DMS153 (cell line): ENCODE measurements around the gene TANC2.

ENCODE experiments used
- DNase-seq: peaks from one replicate; lab custom pipeline; 2025; lab: John Stamatoyannopoulos, UW

TANC2 gene

DNA sequence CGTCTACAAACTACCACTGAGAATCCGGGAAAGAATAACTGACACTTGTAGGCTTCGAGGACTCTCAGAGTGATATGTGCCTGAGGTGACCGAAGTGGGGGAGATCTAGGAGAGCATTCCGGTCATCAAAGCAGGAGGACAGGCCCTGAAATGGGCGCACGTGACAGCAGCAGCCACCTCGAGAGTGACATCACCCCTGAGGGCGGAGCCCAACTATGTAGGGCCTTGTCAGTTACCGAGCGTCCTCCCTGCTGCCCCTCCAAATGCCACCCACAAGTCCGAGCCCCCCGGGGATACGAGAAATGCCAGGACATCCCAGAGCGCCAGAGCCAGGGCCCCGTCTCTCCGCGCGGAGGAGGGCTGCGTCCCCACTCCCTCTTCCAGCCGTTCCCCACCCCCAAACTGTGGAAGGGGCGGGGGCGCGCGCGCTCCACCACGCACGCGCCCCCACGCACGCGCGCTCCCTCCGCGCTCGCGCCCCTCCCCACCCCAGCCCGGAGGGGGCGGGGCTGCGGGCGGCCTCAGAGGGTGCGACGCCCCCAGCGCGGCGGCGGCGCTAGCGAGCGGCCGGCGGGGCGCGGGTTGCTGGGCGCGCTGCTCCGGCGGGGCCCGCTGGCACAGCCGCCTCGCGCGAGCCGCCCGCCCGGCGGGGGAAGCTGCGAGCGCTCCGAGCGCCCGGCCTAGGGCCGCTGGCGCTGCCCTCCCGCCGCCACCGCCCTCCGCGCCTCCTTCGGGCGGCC lies at the start of gene TANC2:
Gene TANC2 (plus strand): TSS at position 550 of the 740 bp plus-strand sequence. CDS start 43,325 bp downstream, outside the sequence.
- DNase-seq, result peak; percentile 80

DNA sequence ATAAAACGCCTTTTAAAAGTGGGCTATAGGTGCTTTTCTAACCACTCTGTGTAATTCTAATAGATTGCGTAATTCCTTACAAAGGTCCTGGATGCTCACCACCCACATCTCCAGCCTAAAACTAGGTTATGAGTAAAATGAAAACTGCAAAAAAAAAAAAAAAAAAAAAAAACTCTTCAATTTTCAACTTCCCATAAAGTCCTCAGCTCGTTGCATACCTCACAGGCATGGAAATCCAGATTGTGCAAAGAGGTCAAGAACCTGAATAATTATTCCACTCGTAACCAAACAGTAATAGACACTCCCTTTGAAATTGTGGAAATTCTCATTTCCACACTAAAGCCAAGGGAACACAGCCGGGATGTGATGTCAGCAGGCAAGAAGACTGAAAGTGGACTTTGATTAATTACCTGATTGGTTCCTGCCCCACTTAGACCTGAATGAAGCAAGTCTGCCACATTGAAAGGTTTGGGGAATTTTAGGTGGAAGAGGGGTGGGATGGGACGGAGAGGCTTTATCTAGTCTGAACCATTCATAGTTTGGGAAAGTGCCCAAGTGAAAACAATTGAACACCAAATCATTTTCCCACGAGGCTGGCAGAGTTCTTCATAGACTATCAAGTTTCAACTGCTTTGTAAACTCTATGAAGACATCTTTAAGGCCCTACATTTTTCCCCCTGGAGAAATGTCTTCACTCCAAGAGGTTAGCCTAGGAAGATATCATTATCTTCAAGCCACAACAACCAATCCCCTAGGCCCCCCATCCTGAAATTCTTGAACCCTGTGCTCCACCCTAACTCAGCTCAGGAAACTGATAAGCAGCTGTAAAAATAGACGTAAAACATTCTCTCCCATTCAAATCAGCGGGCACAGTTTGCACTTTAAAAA lies 49.1 kb upstream of the TANC2 start:
- DNase-seq, result no peak

DNA sequence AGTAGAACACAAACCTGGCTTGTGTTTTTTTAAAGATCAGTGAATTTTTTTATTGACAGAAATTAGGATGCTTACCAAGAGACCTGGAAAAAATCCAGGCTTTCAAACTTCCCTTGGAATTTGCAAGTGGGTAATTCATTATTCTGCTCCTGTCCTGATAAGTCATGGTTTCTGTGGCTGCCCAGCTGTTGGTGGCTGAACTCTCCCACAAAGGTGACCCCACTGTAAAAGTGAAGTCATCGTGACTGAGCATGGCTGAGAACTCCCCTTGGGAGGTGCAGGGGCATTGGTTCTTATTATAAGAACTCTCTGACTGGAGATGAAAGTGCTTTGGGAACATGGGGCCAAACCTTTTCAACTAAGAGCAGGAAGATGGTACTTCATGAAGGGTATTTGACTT lies 46.6 kb upstream of the TANC2 start:
- DNase-seq, result no peak

DNA sequence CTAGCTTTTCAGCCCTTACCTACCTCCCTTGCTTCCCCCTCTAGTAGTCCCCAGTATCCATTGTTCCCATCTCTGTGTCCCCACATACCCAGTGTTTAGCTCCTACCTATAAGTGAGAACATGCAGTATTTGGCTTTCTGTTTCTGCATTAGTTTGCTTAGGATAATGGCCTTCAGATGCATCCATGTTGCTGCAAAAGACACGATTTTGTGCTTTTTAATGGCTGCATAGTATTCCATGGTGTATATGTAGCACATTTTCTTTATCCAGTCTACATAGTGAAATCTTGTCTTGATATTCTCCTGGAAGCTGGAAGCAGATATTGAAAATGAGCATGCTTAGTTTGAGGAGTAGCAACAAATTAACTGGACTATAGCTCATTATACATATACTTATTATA lies 45.7 kb upstream of the TANC2 start:
- no peak for DNase-seq

DNA sequence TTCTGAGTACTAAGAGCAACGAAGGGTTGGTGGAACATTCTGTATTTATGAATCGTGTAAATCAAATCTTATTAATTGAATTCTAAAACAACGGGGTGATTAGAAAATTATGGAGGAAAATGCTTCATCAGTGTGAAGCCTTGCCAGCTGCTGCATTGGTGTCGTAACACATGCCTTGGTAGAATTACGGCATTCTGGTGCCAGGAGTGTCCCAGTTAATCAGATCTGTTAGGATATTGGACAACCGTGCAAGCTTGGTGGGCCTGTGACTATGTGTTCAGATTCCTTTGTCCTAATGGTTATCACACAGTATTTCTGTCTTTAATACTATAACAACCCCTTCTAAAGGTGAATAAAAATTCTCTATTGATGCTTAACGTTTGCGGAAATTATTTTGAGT lies 44.2 kb upstream of the TANC2 start:
- DNase-seq, result no peak

DNA sequence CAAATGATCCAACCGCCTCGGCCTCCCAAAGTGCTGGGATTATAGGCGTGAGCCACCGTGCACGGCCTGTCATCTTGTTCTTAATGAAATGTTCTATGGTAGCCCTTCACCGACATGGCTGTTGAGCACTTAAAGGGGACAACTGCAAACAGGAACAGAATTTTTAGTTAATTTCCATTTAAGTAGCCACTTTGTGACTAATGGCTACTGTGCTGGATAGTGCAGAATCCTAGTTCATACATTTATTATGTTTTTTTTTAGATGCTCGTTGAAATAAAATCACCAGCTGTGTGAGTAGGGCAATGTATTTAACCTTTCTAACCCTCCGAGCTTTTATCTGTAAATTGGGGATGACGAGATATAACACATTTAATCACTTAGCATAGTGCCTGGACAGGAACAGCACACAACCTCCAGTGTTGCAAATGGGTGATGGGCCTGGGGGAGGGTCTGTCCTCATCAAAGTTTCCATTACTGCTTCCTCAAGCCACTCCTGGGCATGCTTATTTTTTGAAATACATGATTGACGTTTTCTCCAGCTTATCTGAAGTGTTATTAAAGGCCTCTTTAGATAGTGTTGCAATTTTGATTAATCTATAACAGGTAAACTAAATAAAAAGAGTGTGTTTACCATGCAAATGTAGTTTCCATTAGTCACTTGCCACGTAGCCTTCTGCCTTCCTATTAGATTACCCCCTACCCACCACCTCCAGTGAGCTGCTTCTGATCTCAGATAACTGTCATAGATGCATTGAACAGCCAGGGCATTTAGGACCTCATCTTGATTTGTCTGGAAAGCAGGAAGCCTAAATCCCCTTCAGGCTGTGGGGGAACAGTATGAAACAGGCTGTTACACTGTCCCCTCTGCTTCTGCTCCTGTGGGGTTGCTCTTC lies 42.5 kb upstream of the TANC2 start:
- no peak for DNase-seq

DNA sequence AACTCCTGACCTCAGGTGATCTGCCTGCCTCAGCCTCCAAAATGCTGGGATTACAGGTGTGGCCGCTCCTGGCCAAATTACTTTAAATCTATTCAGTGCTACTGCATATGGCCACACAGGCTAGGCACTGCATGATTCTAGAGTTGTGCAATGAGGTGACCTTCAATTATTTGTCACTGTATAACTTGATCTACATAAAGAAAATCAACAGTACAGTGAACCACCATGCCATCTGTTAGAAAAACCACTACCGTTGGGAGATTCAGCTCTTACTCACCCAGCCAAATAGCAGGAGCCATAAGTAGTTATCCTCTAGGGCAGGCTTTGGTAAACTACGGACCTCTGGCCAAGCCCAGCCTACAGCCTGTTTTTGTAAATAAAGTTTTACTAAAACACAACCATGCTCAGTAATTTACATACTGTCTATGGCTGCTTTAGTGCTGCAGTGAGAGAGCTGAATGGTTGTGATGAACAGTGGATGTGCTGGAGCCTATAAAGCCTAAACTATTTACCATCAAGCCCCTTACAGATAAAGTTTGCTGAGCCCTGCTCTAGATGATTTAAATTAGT lies 40.7 kb upstream of the TANC2 start:
- DNase-seq, result no peak

DNA sequence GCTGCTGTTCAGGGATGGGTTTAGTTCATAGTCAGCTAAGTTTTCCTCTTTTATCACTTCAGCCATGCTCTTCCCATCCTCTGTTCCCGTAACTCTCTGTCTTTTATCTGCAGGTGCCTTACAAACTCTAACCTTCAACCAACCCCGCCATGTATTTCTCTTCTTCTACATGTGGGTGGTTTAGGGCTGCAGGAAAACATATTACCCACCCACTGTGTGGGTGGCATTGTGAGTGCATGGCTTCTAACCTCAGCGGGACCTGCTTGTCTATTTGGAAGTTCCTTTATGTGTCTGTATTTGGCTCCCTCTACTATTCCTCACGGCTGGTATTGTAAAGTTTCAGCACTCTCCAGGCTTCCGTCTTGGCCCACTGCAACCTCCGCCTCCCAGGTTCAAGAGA lies 39.0 kb upstream of the TANC2 start:
- no peak for DNase-seq

DNA sequence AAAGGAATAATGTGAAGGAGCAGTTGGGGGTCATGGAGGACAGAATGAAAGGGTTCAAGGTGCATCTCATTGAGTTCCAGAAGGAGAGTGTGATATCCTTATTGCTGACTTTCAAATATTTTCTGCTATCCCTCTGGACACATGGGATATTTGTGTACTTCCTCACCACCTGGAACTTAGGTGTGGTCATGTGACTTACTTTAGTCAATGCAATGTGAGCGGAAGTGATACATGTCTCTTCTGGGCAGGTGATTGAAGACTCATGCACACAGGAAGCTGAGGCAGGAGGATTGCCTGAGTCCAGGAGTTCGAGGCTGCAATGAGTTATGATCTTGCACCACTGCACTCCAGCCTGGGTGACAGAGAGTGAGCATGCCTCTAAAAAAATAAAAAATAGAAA lies 36.7 kb upstream of the TANC2 start:
- no peak for DNase-seq

DNA sequence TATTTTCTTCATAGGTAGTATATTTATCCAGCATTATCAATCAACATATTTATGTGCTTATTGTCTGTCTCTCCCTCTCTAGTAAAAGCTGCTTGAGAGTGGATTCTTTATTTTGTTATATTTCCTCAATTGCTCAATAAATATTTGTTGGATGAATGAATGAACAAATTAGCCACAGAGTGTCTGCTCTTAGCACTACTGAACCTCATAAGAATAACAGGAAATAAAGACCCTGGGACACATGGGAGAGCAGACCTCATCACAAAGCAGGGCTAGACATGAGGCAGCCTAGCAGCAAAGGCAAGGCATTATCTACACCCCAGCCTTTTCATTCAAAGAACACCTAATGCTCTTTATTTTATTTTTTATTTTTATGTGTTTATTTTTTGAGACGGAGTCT lies 34.9 kb upstream of the TANC2 start:
- no peak for DNase-seq

DNA sequence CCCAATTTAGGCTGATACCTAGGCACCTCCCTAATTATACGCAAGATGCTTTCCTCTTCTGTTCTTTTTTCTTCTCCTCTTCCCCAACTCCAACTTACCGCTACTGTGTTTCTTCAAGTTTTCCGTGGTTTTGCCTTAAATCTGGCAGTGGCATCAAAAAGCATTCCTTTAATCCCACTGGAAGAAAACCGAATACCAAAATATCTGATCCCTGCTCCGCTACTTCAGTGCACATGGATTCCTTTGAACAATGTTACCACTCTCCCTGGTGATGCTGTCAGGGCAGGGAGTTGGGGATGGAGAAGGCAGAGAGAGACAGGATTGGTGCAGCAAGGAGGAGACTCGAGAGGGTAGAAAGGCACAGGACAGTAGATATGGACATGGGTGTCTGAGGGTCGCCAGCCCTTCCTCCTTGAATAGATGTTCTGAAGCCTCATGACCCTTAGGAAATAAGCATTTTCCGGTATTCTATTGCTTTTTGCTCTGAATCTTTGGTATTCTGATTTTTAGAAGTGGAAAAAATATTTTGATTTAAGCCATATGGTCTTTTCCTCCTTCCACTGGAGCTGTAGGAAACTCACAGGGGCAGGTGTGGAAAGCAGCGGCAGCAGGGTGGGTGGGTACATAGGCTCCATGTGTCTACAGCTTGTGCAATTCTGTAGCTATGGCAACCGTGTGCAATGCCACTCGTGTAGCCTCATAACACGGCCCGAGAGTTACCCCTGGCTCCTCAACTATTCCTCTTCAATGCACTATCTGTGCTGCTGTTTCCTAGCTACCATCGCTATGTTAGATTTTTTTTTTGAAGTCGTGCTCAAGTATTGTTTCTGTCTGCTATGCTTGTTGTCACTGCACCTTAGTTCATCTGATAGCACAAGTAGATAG lies 32.3 kb upstream of the TANC2 start:
- peak; percentile 6 for DNase-seq

DNA sequence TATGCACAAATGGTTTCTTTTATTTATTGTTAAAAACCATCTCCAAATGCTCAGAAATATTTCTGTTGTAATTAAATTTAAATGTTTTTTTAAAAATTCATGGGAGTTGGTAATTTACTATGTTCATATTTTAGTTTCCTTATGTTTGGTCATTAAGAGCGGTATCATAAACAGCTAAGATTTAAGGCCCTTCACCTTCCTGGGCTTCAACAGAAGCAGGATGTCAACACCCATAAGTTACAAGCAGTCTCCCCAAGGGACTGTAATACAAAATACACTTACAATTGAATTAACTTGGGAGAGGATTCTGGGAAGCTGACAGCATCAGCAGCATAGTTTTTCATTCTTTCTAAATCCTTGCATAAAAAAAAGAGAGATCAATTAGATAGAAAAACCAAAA lies 30.9 kb upstream of the TANC2 start:
- DNase-seq, result no peak

DNA sequence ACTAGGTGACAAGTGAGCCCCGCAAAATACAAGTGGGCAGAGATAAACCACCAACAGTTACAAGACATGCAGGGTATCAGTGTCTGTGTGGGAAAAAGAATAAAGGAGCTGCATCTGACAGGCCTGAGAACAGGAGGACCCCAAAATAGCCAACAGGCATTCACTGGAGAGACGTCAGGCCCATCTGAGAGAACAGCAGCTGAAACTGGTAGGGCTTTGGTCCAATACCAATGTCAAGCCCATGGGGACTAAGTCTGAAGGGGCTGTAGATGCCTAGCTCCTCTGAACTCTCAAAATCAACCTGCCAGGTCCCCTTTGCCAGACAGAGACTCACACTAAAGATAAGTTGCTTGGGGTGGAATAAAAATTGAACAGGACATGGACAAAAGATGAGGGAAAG lies 30.5 kb upstream of the TANC2 start:
- DNase-seq, result no peak

DNA sequence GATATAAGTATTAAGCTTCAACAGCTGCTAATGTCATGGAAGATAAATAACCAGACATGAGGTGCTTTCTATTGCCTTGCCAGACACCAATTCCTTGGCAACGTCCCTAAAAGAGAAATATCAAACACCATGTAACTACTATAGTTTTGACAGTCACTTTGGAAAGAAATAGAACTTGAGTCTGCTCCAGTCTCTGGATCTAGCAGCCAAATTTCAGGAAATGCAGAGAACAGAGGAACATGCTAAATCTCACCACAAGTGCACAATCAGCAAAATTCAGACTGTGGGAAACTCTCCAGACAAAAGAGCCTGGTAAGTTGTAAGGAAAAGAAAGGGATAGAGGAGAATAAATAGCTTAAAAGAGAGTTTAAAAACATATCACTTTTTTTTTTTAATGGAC lies 28.4 kb upstream of the TANC2 start:
- no peak for DNase-seq

DNA sequence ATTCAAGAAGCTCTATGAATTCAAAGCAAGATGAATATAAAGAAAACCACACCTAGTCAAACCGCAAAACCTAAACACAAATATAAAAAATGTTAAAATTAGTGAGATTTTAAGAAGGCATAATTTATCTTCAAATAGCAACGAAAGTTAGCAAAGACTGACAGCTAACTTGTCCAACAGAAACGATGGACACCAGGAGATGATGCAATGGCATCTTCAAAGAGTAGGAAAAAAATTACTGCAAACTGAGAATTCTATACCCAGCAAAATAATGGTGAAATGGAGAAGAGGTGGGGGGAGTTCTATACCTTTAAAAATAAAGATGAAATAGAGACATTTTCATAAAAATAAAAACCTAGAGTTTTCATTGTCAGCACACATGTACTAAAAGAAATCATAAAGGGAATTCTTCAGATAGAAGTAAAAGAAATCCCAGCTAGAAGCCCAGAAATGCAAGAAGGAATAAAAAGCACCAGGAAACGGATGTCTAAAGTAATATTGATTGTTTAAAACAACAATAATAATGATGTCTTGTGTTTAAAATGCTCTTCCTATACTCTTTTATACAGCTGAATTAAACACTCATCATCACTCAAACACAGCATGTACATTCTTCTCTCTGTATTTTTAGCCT lies 24.6 kb upstream of the TANC2 start:
- DNase-seq, result no peak

DNA sequence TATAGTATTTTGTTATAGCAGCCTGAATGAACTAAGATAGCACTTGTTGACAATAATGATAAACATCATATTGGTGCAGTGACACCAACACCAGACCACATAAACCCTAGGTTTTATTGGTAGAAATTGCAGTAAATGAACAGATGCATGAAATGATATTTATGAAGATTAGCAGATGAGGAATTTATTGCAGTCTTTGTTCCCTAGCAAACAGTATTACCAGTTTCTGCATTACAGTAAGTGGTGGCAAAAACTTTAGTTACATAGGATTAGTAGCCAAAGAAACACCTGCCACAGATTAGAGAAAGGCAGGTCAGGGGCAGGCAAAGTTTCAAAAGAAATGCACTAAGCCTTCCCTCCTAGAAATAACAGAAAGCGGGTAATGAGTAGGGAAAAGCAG lies 17.7 kb upstream of the TANC2 start:
- no peak for DNase-seq

DNA sequence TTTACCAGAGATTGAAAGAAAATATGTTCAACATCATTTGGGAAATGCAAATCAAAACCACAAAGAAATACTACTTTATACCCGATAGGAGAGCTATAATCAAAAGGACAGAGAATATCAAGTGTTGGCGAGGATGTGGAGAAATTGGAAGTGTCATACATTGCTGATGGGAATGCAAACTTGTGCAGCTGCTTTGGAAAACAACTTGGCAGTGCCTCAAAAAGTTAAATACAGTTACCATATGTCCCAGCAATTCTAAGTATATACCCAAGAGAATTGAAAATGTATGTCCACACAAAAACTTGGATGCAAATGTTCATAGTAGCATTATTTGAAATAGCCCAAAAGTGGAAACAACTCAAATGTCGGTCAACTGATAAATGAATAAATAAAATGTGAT lies 17.0 kb upstream of the TANC2 start:
- no peak for DNase-seq

DNA sequence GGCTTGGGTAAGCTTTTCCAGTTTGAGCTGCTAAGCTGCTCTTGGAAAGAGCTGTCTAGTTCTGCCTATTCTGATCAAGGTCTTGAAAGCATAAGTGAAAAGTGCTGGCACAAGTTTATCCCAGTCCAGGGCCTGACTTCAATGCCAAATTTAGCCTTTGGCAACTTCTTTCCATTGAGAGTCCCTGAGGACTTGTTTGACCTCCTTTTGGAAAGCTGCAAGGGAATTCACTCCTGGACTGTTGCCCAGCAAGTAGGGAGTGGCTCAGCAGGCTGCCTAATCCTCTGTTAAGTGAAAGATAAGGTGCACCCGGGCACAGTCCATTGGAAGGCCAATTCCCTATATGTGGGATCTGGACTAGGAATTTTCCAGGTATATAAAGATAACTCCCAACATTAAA lies 16.0 kb upstream of the TANC2 start:
- no peak for DNase-seq

DNA sequence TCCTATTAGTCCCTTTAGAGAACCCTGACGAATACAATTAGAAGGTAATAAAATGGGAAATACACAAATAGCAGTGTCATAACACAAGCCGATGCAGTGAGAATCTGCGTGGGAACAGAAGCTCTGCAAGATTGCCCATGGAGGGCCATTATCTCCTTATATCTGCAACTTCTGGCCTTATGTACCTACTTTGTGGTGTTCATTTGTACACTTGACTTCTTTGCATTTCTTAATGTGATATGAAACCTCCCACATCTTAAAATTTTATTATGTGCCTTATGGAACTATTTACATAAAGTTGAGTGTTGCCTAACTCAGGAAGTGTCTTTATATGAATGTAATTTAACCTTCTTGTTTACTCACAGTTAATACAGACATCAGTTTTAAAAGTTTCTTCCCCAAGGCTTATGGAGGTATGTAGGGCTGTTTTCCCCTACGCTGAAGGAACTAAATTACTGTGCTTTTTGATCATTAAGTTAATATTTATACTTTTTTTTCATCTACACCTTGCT lies 10.1 kb upstream of the TANC2 start:
- DNase-seq, result no peak

DNA sequence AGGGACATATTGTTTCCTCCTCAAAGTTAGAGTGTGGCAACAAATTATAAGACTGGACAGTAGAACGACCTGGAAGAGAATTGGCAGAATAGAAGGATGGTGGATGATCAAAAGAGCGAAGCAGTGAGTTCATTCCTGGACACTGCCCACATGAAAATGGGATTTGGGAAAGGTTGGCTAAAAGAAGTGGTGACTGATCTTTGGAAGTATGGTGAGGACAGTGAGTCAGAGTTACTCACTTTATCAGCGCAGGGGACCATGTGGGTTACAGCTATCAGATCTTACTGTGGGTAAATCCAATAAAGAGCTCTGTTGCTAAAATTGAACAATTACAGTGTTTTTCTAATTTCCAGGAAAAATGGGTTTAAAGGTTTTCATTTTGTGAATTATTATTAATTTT lies 2.7 kb upstream of the TANC2 start:
- DNase-seq, result no peak
